GM19023 (cell line): ENCODE measurements around the gene TAL1.

ENCODE experiments used
- ATAC-seq: cut with Tn5 transposase; IDR thresholded peaks from one replicate; pipeline ENCODE4 v1.9.1; 2021; ENCODE audit warnings: mild to moderate bottlenecking, moderate library complexity; ENCODE audit not compliant: unreplicated experiment

The TAL1 gene

DNA sequence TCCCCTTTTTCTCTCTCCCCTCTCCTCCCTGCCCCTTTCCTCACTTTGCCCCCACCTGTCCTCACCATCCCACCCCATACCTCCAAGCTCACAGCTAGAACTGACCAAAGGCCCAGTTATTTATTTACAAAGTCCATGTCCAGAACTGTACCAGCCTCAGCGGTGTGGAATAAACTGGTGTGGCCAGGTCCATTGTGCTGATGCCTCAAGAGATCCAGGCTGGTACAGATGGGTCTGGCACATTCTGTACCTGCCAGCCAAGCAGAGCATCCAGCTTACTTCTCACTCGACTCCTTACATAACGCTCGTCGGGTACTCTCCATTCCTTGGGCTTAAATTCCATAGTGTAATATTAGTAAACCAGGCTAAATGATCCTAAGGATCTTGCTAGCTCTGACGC, 54.0 kb downstream of the TAL1 start:
- no peak for ATAC-seq

DNA sequence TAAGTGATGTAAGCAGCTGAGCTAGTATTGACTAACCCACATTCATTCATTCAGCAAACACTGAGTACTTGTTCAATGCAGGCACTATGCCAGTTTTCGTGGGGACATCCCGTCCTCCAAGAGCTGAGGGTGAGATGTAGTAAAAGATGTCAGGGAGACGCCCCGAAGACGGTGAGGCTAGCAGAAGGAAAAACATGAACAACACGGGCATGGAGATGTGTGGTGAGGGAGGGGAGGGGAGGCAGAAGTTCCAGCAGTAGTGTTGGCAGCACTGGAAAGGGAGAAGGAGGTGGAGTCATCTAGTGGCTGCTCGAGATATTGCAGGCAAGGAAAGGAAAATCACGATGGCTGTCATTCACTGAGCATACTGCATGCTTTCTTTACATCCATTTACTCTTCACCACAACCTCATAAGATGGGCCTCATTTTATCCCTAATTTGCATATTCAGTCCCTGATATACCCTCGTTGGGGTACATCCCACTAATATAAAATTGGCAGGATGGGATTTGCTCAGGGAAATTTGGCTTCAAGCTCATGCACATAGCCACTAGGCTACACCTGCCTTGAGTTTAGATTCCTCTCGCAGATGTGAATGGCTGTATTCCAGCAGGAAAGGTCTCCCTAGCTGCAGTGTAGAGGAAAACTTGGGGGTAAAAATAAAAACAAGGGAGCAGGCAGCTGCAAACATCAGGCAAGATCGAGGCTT, 56.6 kb downstream of the TAL1 start:
- ATAC-seq: no peak

DNA sequence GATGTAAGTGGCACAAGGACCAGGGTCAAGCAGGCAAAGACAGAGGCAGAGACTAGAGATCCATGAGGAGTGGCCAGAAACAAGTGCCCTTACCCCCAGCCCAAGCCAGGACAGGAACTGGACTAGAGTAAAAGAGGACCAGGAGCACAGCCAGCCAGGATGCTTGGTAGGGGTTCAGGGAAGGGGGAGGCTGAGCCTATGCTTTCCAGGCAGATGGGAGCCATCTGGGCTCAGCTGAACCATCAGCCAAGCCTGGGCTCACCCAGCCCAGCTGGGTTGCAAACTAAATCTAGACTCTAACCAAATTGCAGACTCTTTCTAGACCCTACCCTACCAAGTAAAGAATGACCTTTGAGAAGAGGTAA, 57.4 kb downstream of the TAL1 start:
- ATAC-seq: no peak

DNA sequence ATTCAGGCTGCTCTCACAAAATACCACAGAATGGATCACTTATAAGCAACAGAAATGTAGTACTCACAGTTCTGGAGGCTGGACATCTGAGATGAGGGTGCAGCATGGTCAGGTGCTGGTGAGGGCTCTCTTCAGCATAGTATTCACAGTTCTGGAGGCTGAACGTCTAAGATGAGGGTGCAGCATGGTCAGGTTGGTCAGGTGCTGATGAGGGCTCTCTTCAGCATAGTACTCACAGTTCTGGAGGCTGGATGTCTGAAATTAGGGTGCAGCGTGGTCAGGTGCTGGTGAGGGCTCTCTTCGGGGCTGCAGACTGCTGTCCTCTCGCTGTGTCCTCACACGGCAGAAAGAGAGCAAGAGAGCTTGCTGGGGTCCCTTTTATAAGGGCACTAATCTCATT, 59.2 kb downstream of the TAL1 start:
- no peak for ATAC-seq
